Osteocyte (in vitro differentiated cells): ENCODE data around the gene EDEM1. TPM values are rescaled to one million over a fixed set of nuclear protein-coding genes. Genes with fewer than 3 reads are reported as not detected.
"Not testable (repeated sequence)": the region's sequence is repeated elsewhere in the genome, so short reads cannot be mapped to it uniquely, and the experiment has no call there.

Source experiments
- DNase-seq: peaks from one replicate; pipeline ENCODE4 v3.0.0; 2021; ENCODE audit warnings: mixed read lengths; ENCODE audit not compliant: unreplicated experiment; ENCODE audit errors: extremely low spot score
- H3K27ac Mint-ChIP-seq: one replicate; pipeline ENCODE4 v1.8.0; 2021; ENCODE audit warnings: mild to moderate bottlenecking, mixed read lengths; ENCODE audit not compliant: unreplicated experiment
- H3K27me3 Mint-ChIP-seq: one replicate; pipeline ENCODE4 v1.8.0; 2021; ENCODE audit warnings: mixed read lengths; ENCODE audit not compliant: unreplicated experiment
- H3K36me3 Mint-ChIP-seq: one replicate; pipeline ENCODE4 v1.8.0; 2021; ENCODE audit warnings: mixed read lengths; ENCODE audit not compliant: unreplicated experiment
- H3K4me1 Mint-ChIP-seq: one replicate; pipeline ENCODE4 v1.8.0; 2021; ENCODE audit warnings: mixed read lengths; ENCODE audit not compliant: unreplicated experiment
- H3K4me3 Mint-ChIP-seq: one replicate; pipeline ENCODE4 v1.8.0; 2021; ENCODE audit warnings: mild to moderate bottlenecking, moderate library complexity, mixed read lengths; ENCODE audit not compliant: unreplicated experiment
- H3K9me3 Mint-ChIP-seq: one replicate; pipeline ENCODE4 v1.8.0; 2021; ENCODE audit warnings: mixed read lengths; ENCODE audit not compliant: unreplicated experiment
- CTCF ChIP-seq: fragments of 200-600 bp; sonication (generic); IDR thresholded peaks from 2 replicates; pipeline ENCODE4 v1.5.0; 2021; ENCODE audit warnings: antibody characterized with exemption, mild to moderate bottlenecking, moderate library complexity
- total RNA-seq: library from RNA; stranded (reverse); gene quantifications from 2 replicates; pipeline ENCODE4 v1.2.1, GENCODE V29; 2021

The EDEM1 gene
- total RNA-seq, 1 donor from 2014 or later = 45.9 TPM

DNA sequence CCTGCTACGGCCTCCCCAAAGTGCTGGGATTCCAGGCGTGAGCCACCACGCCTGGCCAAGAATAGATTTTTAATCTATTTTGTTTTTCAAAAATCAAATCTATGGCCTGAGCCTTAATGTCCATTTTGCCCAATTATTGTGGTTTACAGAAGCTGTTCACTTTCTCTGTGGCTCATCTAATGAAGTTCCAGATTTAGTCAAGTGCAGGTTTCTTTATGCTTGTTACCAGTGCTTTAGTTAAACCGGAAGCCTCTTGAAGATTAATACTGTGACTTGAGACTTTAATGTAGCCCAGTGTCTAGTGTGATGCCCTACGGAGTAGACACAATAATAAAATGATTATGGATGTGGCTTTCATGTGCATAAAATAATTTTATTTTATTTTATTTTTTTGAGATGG lies 16.5 kb upstream of the EDEM1 start:
- Mint-ChIP-seq H3K9me3 (no peaks in the 10 kb centered on the region), H3K27me3 (no peaks in the 10 kb centered on the region), H3K4me1 (peaks cover 9% of the 10 kb centered on the region), H3K36me3 (peaks cover 30% of the 10 kb centered on the region), H3K4me3 (no peak overlapping the region), H3K27ac (no peak overlapping the region)
- TF ChIP-seq CTCF = no peak
- DNase-seq = no peak

DNA sequence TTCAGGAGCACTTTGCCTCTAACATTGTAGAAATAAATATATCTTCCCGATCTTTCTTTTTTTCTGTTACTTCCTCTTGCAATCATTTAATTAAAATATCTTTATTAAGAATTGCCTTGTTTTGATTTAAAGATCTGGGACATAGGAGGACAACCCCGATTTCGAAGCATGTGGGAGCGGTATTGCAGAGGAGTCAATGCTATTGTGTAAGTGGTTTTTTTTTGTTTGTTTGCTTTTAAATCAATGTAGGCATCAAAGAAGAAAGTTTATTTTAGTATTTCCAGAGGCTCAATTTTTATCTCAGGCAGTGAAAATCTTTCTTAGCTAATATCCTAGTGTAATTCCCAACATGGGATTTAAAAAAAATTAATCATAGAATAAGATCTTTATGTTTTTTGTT lies 15.5 kb upstream of the EDEM1 start:
- Mint-ChIP-seq H3K27ac (no peak overlapping the region), H3K9me3 (no peaks in the 10 kb centered on the region), H3K36me3 (peaks cover 33% of the 10 kb centered on the region), H3K4me3 (no peak overlapping the region), H3K4me1 (peaks cover 9% of the 10 kb centered on the region), H3K27me3 (no peaks in the 10 kb centered on the region)
- TF ChIP-seq CTCF = no peak
- DNase-seq = no peak

- not testable (repeated sequence) for H3K27ac Mint-ChIP-seq, DNase-seq, H3K4me3 Mint-ChIP-seq, H3K27me3 Mint-ChIP-seq, H3K9me3 Mint-ChIP-seq, H3K4me1 Mint-ChIP-seq
- peaks cover 56% of the 10 kb centered on the region for H3K36me3 Mint-ChIP-seq
Measured at GRCh38 chr3:5179036-5179435, 8.5 kb upstream of the EDEM1 start.

DNA sequence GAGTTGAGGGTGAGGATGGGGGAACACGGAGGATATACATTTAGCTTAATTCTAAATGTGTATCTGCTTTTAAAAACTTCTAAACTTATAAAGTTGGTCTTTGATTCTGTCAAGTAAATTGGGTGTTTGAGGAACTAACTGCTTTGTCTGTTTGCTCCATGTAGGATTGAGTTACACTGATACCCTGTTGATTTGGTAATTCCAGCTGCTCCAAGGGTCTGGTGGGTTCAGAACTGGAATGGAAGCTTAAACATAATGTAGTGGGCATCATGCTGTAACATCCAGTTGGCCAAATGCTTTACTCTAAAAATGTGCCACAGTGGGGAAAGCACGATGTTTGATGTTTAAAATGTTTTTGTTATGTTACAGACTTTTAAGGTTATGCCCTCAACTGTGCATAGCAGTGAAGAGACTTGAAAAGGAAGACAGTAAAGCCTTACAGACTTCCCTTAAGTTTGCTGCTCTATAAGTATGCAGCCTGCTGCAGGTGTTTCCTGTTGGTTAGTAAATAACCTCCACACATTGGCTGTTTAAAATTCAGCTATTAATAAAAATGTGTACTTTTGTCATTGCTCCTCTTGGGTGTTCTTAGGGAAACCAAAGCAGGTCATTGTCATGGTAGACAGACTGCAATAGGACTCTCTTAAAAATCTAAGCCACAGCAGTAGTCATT lies 5.9 kb upstream of the EDEM1 start:
- Mint-ChIP-seq H3K27me3 (no peaks in the 10 kb centered on the region), H3K36me3 (peaks cover 43% of the 10 kb centered on the region), H3K4me3 (no peak overlapping the region), H3K4me1 (peaks cover 3% of the 10 kb centered on the region), H3K27ac (no peak overlapping the region), H3K9me3 (no peaks in the 10 kb centered on the region)
- no peak for TF ChIP-seq CTCF
- DNase-seq = no peak

DNA sequence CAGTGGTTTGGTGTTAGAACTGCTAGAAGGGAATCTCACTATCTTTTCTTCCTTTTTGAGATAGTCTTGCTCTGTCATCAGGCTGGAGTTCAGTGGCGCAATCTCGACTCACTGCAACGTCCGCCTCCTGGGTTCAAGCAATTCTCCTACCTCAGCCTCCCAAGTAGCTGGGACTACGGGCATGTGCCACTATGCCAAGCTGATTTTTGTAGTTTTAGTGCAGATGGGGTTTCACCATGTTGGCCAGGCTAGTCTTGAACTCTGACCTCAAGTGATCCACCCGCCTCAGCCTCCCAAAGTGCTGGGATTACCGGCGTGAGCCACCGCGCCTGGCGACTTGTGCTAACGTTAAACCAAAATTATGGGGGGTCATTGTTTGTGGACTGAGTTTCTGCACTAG lies 3.8 kb upstream of the EDEM1 start:
- DNase-seq, H3K9me3 Mint-ChIP-seq, H3K27ac Mint-ChIP-seq, H3K4me3 Mint-ChIP-seq, H3K27me3 Mint-ChIP-seq, H3K4me1 Mint-ChIP-seq: not testable (repeated sequence)
- H3K36me3 Mint-ChIP-seq = peaks cover 29% of the 10 kb centered on the region

- DNase-seq = no peak
- Mint-ChIP-seq H3K4me3 (no peak overlapping the region), H3K9me3 (no peaks in the 10 kb centered on the region), H3K27me3 (no peaks in the 10 kb centered on the region), H3K36me3 (peaks cover 23% of the 10 kb centered on the region), H3K4me1 (peaks cover 15% of the 10 kb centered on the region), H3K27ac (no peak overlapping the region)
- no peak for TF ChIP-seq CTCF
Measured at GRCh38 chr3:5184499-5184898, 3.0 kb upstream of the EDEM1 start.
